Neural progenitor cell (in vitro differentiated cells): ENCODE results near the gene PEX11G.

Source experiments
- CTCF ChIP-seq: fragments of 200-600 bp; sonication (generic); IDR thresholded peaks from 2 replicates; pipeline ENCODE4 v1.5.1; 2017; ENCODE audit warnings: antibody characterized with exemption, mild to moderate bottlenecking
- EZH2 ChIP-seq: fragments of 200-600 bp; sonication (generic); IDR thresholded peaks from 2 replicates; pipeline ENCODE4 v1.6.1; 2017; ENCODE audit warnings: antibody characterized with exemption, mild to moderate bottlenecking, moderate library complexity
- EZH2phosphoT487 ChIP-seq: fragments of 200-600 bp; sonication (generic); IDR thresholded peaks from 2 replicates; pipeline ENCODE4 v1.6.1; 2017; ENCODE audit warnings: antibody characterized with exemption

- TF ChIP-seq EZH2phosphoT487 (no peak), EZH2 (no peak), CTCF (no peak)
These were observed 20.0 kb downstream of the PEX11G start for GRCh38 chr19:7468840-7469239.
